ENCODE data around the gene EIF1AD. TPM values are rescaled to one million over a fixed set of nuclear protein-coding genes. Genes with fewer than 3 reads are reported as not detected.

EIF1AD gene
- total RNA-seq, 4 donors from 2014 or later, result 25.3 to 34.9 (median 28.2) TPM

- no peak for TF ChIP-seq POLR2AphosphoS5 (IDR thresholded peaks at IDR 0.05)
- TF ChIP-seq POLR2A (IDR thresholded peaks at IDR 0.05; ENCODE audit: low read depth), result no peak
- TF ChIP-seq EP300 (IDR thresholded peaks at IDR 0.05), result no peak
- no peak for TF ChIP-seq CTCF (IDR thresholded peaks at IDR 0.05)
- no peak overlapping the region for H3K27ac ChIP-seq (replicated peaks in 1 of 4)
- WGBS, result 46% methylated on average over 7 of the region's 10 CpGs
Observed at GRCh38 chr11:66008468-66009101, 6.6 kb upstream of the EIF1AD start.

GRCh38 chr11:66008095-66008467 lies 6.1 kb upstream of the EIF1AD start:
- 89% methylated on average over 2 of the region's 2 CpGs for WGBS
- intact Hi-C loops (cut with DNase I), result no loop called here

More at GRCh38 chr11:66008468-66009101, 6.6 kb upstream of the EIF1AD start:
- no peak overlapping the region for H3K4me3 ChIP-seq
- intact Hi-C loops (cut with DNase I), result no loop called here
- H3K4me1 ChIP-seq, result peaks cover 10 to 21% (median 12%) of the 10 kb centered on the region in 4 donors
- no peaks in the 10 kb centered on the region for H3K9me3 ChIP-seq
- H3K27me3 ChIP-seq, result peaks cover 0 to 22% (median 20%) of the 10 kb centered on the region in 4 donors
- H3K36me3 ChIP-seq, result peaks cover 0 to 28% (median 25%) of the 10 kb centered on the region in 4 donors
- no peak for DNase-seq (ENCODE audit: extremely low spot score)

GRCh38 chr11:66007201-66007634 lies 5.3 kb upstream of the EIF1AD start:
- Histone ChIP-seq H3K4me3 (no peak overlapping the region), H3K4me1 (peaks cover 16 to 25% (median 19%) of the 10 kb centered on the region in 4 donors), H3K27ac (replicated peaks in 1 of 4) (no peak overlapping the region), H3K27me3 (peaks cover 0 to 9% (median 8%) of the 10 kb centered on the region in 4 donors), H3K36me3 (peaks cover 0 to 28% (median 27%) of the 10 kb centered on the region in 4 donors), H3K9me3 (no peaks in the 10 kb centered on the region)
- intact Hi-C loops (cut with DNase I), result no loop called here
- TF ChIP-seq POLR2AphosphoS5 (IDR thresholded peaks at IDR 0.05) (no peak), CTCF (IDR thresholded peaks at IDR 0.05) (no peak), EP300 (IDR thresholded peaks at IDR 0.05) (no peak), POLR2A (IDR thresholded peaks at IDR 0.05; ENCODE audit: low read depth) (no peak)
- 73% methylated on average over 2 of the region's 5 CpGs for WGBS
- no peak for DNase-seq (ENCODE audit: extremely low spot score)

More at GRCh38 chr11:66008095-66008467, 6.1 kb upstream of the EIF1AD start:
- Histone ChIP-seq H3K4me1 (peaks cover 15 to 26% (median 17%) of the 10 kb centered on the region in 4 donors), H3K27me3 (peaks cover 0 to 17% (median 15%) of the 10 kb centered on the region in 4 donors), H3K9me3 (no peaks in the 10 kb centered on the region), H3K36me3 (peaks cover 0 to 28% (median 27%) of the 10 kb centered on the region in 4 donors), H3K27ac (replicated peaks in 1 of 4) (no peak overlapping the region), H3K4me3 (no peak overlapping the region)
- no peak for DNase-seq (ENCODE audit: extremely low spot score)
- TF ChIP-seq EP300 (IDR thresholded peaks at IDR 0.05), result no peak
- TF ChIP-seq POLR2A (IDR thresholded peaks at IDR 0.05; ENCODE audit: low read depth), result no peak
- no peak for TF ChIP-seq CTCF (IDR thresholded peaks at IDR 0.05)
- TF ChIP-seq POLR2AphosphoS5 (IDR thresholded peaks at IDR 0.05), result no peak

GRCh38 chr11:66006891-66007176 lies 4.9 kb upstream of the EIF1AD start:
- Histone ChIP-seq H3K9me3 (no peaks in the 10 kb centered on the region), H3K4me3 (no peak overlapping the region), H3K4me1 (peaks cover 12 to 21% (median 15%) of the 10 kb centered on the region in 4 donors), H3K36me3 (peaks cover 0 to 28% (median 27%) of the 10 kb centered on the region in 4 donors), H3K27me3 (peaks cover 0 to 5% (median 4%) of the 10 kb centered on the region in 4 donors), H3K27ac (replicated peaks in 1 of 4) (no peak overlapping the region)
- no peak for TF ChIP-seq POLR2AphosphoS5 (IDR thresholded peaks at IDR 0.05)
- TF ChIP-seq CTCF (IDR thresholded peaks at IDR 0.05), result no peak
- no peak for TF ChIP-seq POLR2A (IDR thresholded peaks at IDR 0.05; ENCODE audit: low read depth)
- no peak for TF ChIP-seq EP300 (IDR thresholded peaks at IDR 0.05)
- DNase-seq (ENCODE audit: extremely low spot score), result no peak
- WGBS, result 84% methylated on average over 4 of the region's 4 CpGs
- intact Hi-C loops (cut with DNase I), result no loop called here
